OCI-LY7 (cell line): ENCODE results near the gene KNSTRN. TPM values are rescaled to one million over a fixed set of nuclear protein-coding genes. Genes with fewer than 3 reads are reported as not detected.

Source experiments
- BruUV-seq: library from RNA; stranded (reverse); fragments of 400-500 nt; replicated peaks from 2 replicates; lab custom pipeline; 2021; lab: Mats Ljungman, UMichigan
- CTCF ChIA-PET: fragments of 300-600 bp; sonication (Branson Sonifier 250); formaldehyde crosslinking; loops from one replicate; lab custom pipeline; 2022; ENCODE audit warnings: antibody characterized with exemption; ENCODE audit not compliant: unreplicated experiment; lab: Charles Lee
- POLR2A ChIA-PET: fragments of 300-600 bp; sonication (Branson Sonifier 250); formaldehyde crosslinking; loops from one replicate; lab custom pipeline; 2022; ENCODE audit warnings: antibody characterized with exemption; lab: Charles Lee
- DNase-seq: peaks from one replicate; pipeline ENCODE4 v3.0.0-alpha.2; 2015; ENCODE audit warnings: low spot score
- H2AFZ ChIP-seq: fragments of 200-600 bp; sonication (generic), shearing (Covaris generic); 2 replicates; pipeline ENCODE4 v1.6.1; 2014; ENCODE audit warnings: mild to moderate bottlenecking, antibody characterized with exemption, low read length, moderate library complexity
- H3K27ac ChIP-seq: fragments of 200-600 bp; sonication (generic); 2 replicates; pipeline ENCODE4 v1.5.1; 2014; ENCODE audit warnings: mixed run types, low read depth, mild to moderate bottlenecking, moderate library complexity, low read length, inconsistent platforms; ENCODE audit not compliant: poor library complexity, severe bottlenecking
- H3K36me3 ChIP-seq: fragments of 200-600 bp; sonication (generic); 2 replicates; pipeline ENCODE4 v1.6.1; 2014; ENCODE audit warnings: mild to moderate bottlenecking, antibody characterized with exemption, low read length, moderate library complexity, mixed read lengths; ENCODE audit not compliant: insufficient read depth
- H3K4me1 ChIP-seq: fragments of 200-600 bp; sonication (generic); 2 replicates; pipeline ENCODE4 v1.5.1; 2014; ENCODE audit warnings: mild to moderate bottlenecking, low read length; ENCODE audit not compliant: insufficient read depth, poor library complexity, severe bottlenecking
- H3K4me2 ChIP-seq: fragments of 200-600 bp; sonication (generic); 2 replicates; pipeline ENCODE4 v1.6.1; 2014; ENCODE audit warnings: mild to moderate bottlenecking, low read length
- H3K4me3 ChIP-seq: fragments of 200-600 bp; sonication (generic); 2 replicates; pipeline ENCODE4 v1.5.1; 2014; ENCODE audit warnings: mild to moderate bottlenecking, low read depth, low read length; ENCODE audit not compliant: poor library complexity, severe bottlenecking
- H3K79me2 ChIP-seq: fragments of 200-600 bp; sonication (generic); 2 replicates; pipeline ENCODE4 v1.6.1; 2016; ENCODE audit warnings: low read depth, mild to moderate bottlenecking, low read length, moderate library complexity, mixed read lengths; ENCODE audit not compliant: insufficient read depth
- H3K9me2 ChIP-seq: fragments of 200-600 bp; sonication (generic); 2 replicates; pipeline ENCODE4 v1.6.1; 2016; ENCODE audit warnings: mild to moderate bottlenecking, low read length, mixed read lengths; ENCODE audit not compliant: insufficient read depth
- H3K9me3 ChIP-seq: fragments of 200-600 bp; sonication (generic); 2 replicates; pipeline ENCODE4 v1.6.1; 2014; ENCODE audit warnings: mild to moderate bottlenecking, mixed run types, low read length, mixed read lengths
- H4K20me1 ChIP-seq: fragments of 200-600 bp; sonication (generic); 2 replicates; pipeline ENCODE4 v1.6.1; 2014; ENCODE audit warnings: mild to moderate bottlenecking, antibody characterized with exemption, low read length, moderate library complexity, mixed read lengths; ENCODE audit not compliant: insufficient read depth
- EZH2phosphoT487 ChIP-seq: fragments of 200-600 bp; sonication (generic); IDR thresholded peaks from 2 replicates; pipeline ENCODE4 v1.6.1; 2018; ENCODE audit warnings: low read depth, borderline replicate concordance, mild to moderate bottlenecking, mixed run types, antibody characterized with exemption, low read length, moderate library complexity, mixed read lengths
- intact Hi-C: fragments of 100-400 bp; cut with micrococcal nuclease; formaldehyde crosslinking; loops from one replicate; pipeline ENCODE4 v1.10.0; 2022; ENCODE audit not compliant: unreplicated experiment
- total RNA-seq, 2 experiments: library from RNA; depleted of rRNA in 1 of 2; stranded (reverse); fragments of >200 nt in 1 of 2; shearing (Covaris generic) in 1 of 2; gene quantifications; 2 replicates each; pipeline ENCODE4 v1.2.3, GENCODE V29; 2014 to 2022
- TF ChIP-seq, protein P1 (sequence below): fragments of 200-600 bp; sonication (generic); conservative IDR thresholded peaks from 2 replicates; pipeline ENCODE4 v1.5.1; 2014; ENCODE audit warnings: mild to moderate bottlenecking, antibody characterized with exemption, low read length, moderate library complexity, mixed read lengths

Gene KNSTRN
- total RNA-seq, 2 experiments from 2014 or later = 89.6 to 106 TPM

GRCh38 chr15:40392986-40393948 lies 10.7 kb downstream of the KNSTRN start:
- Histone ChIP-seq H3K4me2 (no peak overlapping the region), H2AFZ (no peak overlapping the region), H3K4me1 (no peaks in the 10 kb centered on the region), H3K36me3 (peaks cover 81% of the 10 kb centered on the region), H3K9me3 (no peaks in the 10 kb centered on the region), H3K9me2 (no peaks in the 10 kb centered on the region), H3K27ac (no peak overlapping the region), H4K20me1 (no peaks in the 10 kb centered on the region), H3K4me3 (no peak overlapping the region), H3K79me2 (no peaks in the 10 kb centered on the region)
- DNase-seq = no peak
- CTCF ChIA-PET = no interaction called here
- BruUV-seq = TSS peak; percentile 62
- TF ChIP-seq, protein P1, sequence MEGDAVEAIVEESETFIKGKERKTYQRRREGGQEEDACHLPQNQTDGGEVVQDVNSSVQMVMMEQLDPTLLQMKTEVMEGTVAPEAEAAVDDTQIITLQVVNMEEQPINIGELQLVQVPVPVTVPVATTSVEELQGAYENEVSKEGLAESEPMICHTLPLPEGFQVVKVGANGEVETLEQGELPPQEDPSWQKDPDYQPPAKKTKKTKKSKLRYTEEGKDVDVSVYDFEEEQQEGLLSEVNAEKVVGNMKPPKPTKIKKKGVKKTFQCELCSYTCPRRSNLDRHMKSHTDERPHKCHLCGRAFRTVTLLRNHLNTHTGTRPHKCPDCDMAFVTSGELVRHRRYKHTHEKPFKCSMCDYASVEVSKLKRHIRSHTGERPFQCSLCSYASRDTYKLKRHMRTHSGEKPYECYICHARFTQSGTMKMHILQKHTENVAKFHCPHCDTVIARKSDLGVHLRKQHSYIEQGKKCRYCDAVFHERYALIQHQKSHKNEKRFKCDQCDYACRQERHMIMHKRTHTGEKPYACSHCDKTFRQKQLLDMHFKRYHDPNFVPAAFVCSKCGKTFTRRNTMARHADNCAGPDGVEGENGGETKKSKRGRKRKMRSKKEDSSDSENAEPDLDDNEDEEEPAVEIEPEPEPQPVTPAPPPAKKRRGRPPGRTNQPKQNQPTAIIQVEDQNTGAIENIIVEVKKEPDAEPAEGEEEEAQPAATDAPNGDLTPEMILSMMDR = no peak
- TF ChIP-seq EZH2phosphoT487 = no peak
- POLR2A ChIA-PET = interaction anchor here (0.6 to 0.7 kb wide), 2 partner anchors 12 to 15 kb away, joined by 3 read pairs; partner anchors contain the start of gene IVD
- intact Hi-C loops = no loop called here

- BruUV-seq = no TSS peak
- TF ChIP-seq EZH2phosphoT487 = no peak
- TF ChIP-seq, protein P1 = no peak
- Histone ChIP-seq H3K27ac (no peak overlapping the region), H3K79me2 (no peaks in the 10 kb centered on the region), H4K20me1 (no peaks in the 10 kb centered on the region), H3K36me3 (peaks cover 36% of the 10 kb centered on the region), H3K4me3 (no peak overlapping the region), H2AFZ (no peak overlapping the region), H3K9me2 (no peaks in the 10 kb centered on the region), H3K4me1 (peaks cover 6% of the 10 kb centered on the region), H3K4me2 (no peak overlapping the region; the same call in 1 of the 2 replicates), H3K9me3 (no peaks in the 10 kb centered on the region)
- DNase-seq = no peak
- POLR2A ChIA-PET = interaction anchor here (0.6 to 1.7 kb wide), 5 partner anchors 12 to 333 kb away, joined by 3 to 5 read pairs (median 4); partner anchors contain the start of gene KNSTRN
- intact Hi-C loops = no loop called here
- CTCF ChIA-PET = interaction anchor here (0.6 kb wide), 2 partner anchors 8 to 47 kb away, joined by 3 to 4 read pairs; no protein-coding TSS in a partner anchor
Observed at GRCh38 chr15:40397688-40398412, 15.3 kb downstream of the KNSTRN start.
